Small intestine (tissue), 7 donors: Measurements from ENCODE around the gene NCAM1. TPM values are rescaled to one million over a fixed set of nuclear protein-coding genes. Genes with fewer than 3 reads are reported as not detected.

Experiments
- DNase-seq, 2 donors: peaks; one replicate each; pipeline versions ENCODE4 v3.0.0 to v3.0.0-alpha.2; 2013
- FAIRE-seq: peaks from 2 replicates; lab custom pipeline; 2012; peaks lifted over from hg19 to GRCh38; lab: Jason Lieb, UNC
- H3K27ac ChIP-seq, 3 donors: one replicate each; pipeline ENCODE4 v1.5.1; 2013; ENCODE audit warnings: low read length in 2 of 3, mild to moderate bottlenecking in 2 of 3, control low read depth in 1 of 3, inconsistent platforms in 1 of 3, low read depth in 1 of 3, moderate library complexity in 1 of 3
- H3K27me3 ChIP-seq, 3 donors: one replicate each; pipeline ENCODE4 v1.6.1; 2013; ENCODE audit warnings: low read length in 3 of 3, inconsistent platforms in 1 of 3; ENCODE audit not compliant: control insufficient read depth in 3 of 3, insufficient read depth in 3 of 3
- H3K36me3 ChIP-seq, 3 donors: one replicate each; pipeline ENCODE4 v1.6.1; 2013; ENCODE audit warnings: low read length in 3 of 3, inconsistent platforms in 1 of 3, low read depth in 1 of 3, mild to moderate bottlenecking in 1 of 3, moderate library complexity in 1 of 3; ENCODE audit not compliant: control insufficient read depth in 3 of 3, insufficient read depth in 2 of 3
- H3K4me1 ChIP-seq, 3 donors: one replicate each; pipeline ENCODE4 v1.6.1; 2013; ENCODE audit warnings: low read length in 2 of 3, inconsistent platforms in 1 of 3, low read depth in 1 of 3, mild to moderate bottlenecking in 1 of 3, moderate library complexity in 1 of 3; ENCODE audit not compliant: control insufficient read depth in 3 of 3, insufficient read depth in 2 of 3
- H3K4me3 ChIP-seq, 3 donors: one replicate each; pipeline ENCODE4 v1.5.1; 2013; ENCODE audit warnings: low read length in 3 of 3, control low read depth in 1 of 3, inconsistent platforms in 1 of 3, low read depth in 1 of 3, mild to moderate bottlenecking in 1 of 3, moderate library complexity in 1 of 3
- H3K9me3 ChIP-seq, 2 donors: one replicate each; pipeline ENCODE4 v1.6.1; 2013; ENCODE audit warnings: low read depth in 1 of 2, low read length in 1 of 2; ENCODE audit not compliant: control insufficient read depth in 2 of 2, insufficient read depth in 1 of 2
- WGBS, 3 donors: extraction: QIAGEN DNeasy Blood & Tissue Kit; methylation state at CpG; one replicate each; pipeline ENCODE4 v1.1.7; 2013; 5-methylcytosine and 5-hydroxymethylcytosine counted together
- polyA plus RNA-seq, 4 donors: library from polyadenylated mRNA; stranded (reverse) in 3 of 4; unstranded in 1 of 4; fragments of 200-250 nt in 3 of 4; fragments of 120-200 nt in 1 of 4; gene quantifications; one replicate each; pipeline versions ENCODE4 v1.2.1 to v1.2.3, GENCODE V29; 2013
- donor health status: healthy with polysubstance abuse.
- donor health status: control.
- donor health status: control.
- donor health status: Bipolar disorder and iron deficiency.
- donor health status: healthy.

The NCAM1 gene
- polyA plus RNA-seq, 4 donors: 0.67 to 16.2 (median 9.1) TPM

DNA sequence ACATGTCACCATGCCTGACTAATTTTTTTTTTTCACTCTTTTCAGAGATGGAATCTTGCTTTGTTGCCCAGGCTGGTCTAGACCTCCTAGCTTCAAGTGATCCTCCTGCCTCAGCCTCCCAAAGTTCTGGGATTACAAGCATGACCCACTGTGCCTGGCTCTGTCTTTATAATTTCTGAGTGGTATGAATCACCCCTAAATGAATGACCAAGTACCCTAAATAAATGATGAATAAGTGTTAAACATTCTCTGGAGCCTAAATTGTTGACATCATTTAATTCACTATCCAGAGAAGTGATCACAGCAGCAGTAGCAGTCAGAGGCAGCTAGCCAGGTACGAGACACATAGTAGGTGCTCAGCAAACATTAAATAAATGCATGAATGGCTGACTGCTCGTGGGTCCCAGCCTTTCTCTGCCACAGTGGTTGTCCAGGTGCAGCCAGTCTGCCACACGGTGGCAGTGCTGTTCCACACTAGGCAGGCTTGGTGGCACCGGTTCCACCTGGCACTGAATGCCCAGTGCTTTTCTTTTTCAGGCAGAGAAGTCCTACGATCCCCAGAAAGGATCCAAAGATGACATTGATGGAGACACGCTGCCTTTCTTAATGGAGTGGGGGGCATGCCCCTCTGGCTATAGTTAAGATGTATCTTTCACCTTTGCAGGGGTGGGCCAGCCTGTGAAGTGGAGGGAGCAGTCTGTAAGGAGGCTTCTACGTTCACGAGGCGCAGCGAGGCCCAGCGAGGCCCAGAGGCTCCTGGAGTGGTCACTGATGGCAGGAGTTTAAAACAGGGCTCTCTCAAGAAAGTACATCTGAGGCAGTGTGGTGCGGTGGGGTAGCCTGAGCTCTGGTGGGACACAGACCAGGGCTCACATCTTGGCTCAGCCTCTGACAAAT, 344.5 kb downstream of the NCAM1 start:
- H3K27me3 ChIP-seq: no peaks in the 10 kb centered on the region
- H3K27ac ChIP-seq: no peak overlapping the region
- H3K4me3 ChIP-seq: no peak overlapping the region
- H3K4me1 ChIP-seq: no peaks in the 10 kb centered on the region
- no peaks in the 10 kb centered on the region for H3K36me3 ChIP-seq
- FAIRE-seq (no peak), DNase-seq (peak; percentile 76 to 80)
- 45 to 48% (median 45%) methylated on average over 12 of the region's 12 CpGs for WGBS, 3 donors
- H3K9me3 ChIP-seq: no peaks in the 10 kb centered on the region

DNA sequence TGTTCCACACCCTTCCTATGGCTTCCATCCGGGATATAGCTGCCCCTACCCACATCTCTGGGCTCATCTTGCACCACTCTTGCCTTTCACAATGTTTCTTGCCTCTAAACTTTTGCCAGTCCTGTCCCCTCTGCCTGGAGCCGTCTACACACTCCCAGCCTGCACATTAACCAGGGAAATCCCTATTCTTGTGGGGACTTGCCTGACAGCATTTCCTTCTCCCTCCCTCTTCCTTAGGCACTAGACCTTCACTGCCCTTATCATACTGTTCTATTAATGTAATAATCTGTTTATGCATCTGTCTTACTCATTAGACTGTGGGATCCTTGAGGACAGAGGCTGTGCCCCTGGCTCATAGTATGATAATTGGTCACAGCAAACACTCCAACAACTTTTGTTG, 347.4 kb downstream of the NCAM1 start:
- Histone ChIP-seq H3K27ac (no peak overlapping the region), H3K4me3 (no peak overlapping the region), H3K27me3 (no peaks in the 10 kb centered on the region), H3K9me3 (no peaks in the 10 kb centered on the region), H3K36me3 (no peaks in the 10 kb centered on the region), H3K4me1 (peaks cover 0 to under 1% (median under 1%) of the 10 kb centered on the region in 3 donors)
- 55 to 68% (median 63%) methylated on average over 2 of the region's 2 CpGs for WGBS, 3 donors
- DNase-seq (no peak), FAIRE-seq (no peak)

DNA sequence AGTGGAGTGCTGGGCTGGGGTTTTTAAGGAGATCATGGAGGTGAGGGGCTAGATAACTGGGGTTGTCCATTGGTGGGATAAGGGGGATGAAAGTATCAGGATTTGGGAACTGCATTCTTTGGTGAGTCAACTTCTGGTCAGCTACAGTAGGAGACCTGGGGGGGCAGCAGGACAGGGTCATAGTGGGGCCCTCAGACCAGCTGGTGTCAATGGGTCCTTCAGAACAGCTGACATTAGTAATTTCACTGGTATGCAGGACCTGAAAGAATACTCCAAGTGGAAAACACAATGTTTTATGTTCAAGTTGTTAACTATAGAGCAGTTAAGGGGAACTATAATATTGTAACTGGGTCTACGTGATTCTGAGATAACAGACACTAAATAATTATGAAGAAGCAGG, 350.3 kb downstream of the NCAM1 start:
- Histone ChIP-seq H3K4me3 (no peak overlapping the region), H3K36me3 (no peaks in the 10 kb centered on the region), H3K27ac (no peak overlapping the region), H3K4me1 (peaks cover 0 to 11% (median 3%) of the 10 kb centered on the region in 3 donors), H3K9me3 (no peaks in the 10 kb centered on the region), H3K27me3 (no peaks in the 10 kb centered on the region)
- WGBS, 3 donors: 80 to 94% (median 89%) methylated on average over 1 of the region's 1 CpG
- FAIRE-seq (no peak), DNase-seq (no peak)

DNA sequence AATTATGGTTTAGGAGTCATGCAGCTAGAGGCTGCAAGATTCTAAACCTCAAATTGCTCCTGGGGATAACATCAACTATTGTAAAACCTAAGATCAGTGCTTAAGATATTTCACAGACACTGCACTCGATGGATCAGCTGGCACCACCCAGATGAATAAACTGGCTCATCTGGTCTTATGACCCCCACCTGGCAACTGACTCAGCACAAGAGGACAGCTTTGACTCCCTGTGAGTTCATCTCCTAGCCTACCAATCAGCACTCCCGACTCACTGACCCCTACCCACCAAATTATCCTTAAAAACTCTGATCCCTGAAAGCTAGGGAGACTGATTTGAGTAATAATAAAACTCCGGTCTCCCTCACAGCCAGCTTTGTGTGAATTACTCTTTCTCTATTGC, 352.4 kb downstream of the NCAM1 start:
- Histone ChIP-seq H3K4me1 (peaks cover 0 to 11% (median 3%) of the 10 kb centered on the region in 3 donors), H3K9me3 (no peaks in the 10 kb centered on the region), H3K36me3 (peaks cover 0 to 2% (median 0%) of the 10 kb centered on the region in 3 donors), H3K4me3 (peak overlapping the region in 1 of 3 donors; percentile 16), H3K27me3 (no peaks in the 10 kb centered on the region), H3K27ac (no peak overlapping the region)
- DNase-seq: no peak
- WGBS, 3 donors: 69 to 80% (median 70%) methylated on average over 3 of the region's 3 CpGs
- no peak for FAIRE-seq

DNA sequence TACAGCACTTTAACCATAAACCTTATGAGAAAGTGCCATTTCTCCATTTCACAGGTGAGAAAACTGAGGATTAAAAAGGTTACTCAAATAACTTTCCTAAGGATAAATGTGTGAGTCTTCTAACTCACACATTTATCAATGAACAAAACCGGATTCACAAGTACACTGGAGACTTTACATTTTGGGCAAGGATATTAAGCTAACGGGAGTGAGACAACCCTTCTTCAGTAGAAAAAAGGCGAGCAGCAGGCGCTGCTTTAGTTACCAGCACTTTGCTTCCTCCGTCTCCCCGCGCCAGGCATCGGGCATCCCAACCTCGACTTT, 352.8 kb downstream of the NCAM1 start:
- Histone ChIP-seq H3K27me3 (no peaks in the 10 kb centered on the region), H3K9me3 (no peaks in the 10 kb centered on the region), H3K4me1 (peaks cover 0 to 11% (median 3%) of the 10 kb centered on the region in 3 donors), H3K27ac (peak overlapping the region in 2 of 3 donors; percentile 36 to 49), H3K36me3 (peaks cover 0 to 2% (median 0%) of the 10 kb centered on the region in 3 donors), H3K4me3 (peak overlapping the region in 2 of 3 donors; percentile 16 to 83)
- DNase-seq: no peak
- WGBS, 3 donors: 2 to 7% (median 6%) methylated on average over 9 of the region's 9 CpGs
- FAIRE-seq: no peak

DNA sequence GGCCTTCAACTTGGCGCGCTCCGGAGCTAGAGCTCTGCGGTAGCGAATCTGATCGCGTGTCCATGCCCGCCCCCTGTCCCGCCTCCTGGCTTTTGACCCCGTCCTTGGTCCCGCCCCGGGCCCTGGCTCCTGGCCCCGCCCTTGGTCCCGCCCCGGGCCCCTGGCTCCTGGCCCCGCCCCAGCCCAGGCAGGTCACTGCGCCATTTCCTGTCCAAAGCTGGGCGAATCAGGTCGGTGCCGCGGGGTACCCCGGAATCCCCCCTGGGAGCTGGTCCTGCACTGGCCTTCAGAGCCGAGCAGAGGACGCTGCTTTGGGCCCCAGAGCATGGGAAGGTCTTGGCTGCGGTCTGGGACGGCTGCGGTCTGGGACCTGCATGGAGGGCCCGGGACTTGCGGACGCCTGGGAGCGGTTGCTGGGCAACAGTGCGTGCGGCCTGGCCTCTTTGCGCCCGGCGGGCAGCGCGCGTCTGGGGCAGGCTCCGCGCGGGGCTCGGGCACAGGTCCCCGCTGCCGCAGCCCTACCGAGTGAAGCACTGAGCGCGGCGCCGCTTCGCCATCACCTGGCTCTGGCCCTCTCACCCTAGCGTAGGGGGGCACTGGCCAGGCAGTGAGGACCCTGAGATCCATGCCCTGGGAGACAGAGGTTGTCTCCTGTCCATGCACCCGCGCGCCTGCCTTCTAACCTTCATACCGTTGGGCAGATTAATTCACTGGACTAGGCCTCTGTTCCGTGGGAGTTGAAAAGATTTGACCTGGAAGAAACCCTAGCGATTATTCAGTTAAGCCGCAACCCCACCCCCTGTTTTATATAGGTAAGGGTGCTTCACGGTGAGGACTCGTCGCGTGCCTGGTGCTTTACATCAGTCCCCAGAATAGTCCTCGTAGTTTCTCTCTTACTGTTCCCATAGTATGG, 353.4 kb downstream of the NCAM1 start, which contains the start of gene TTC12:
TTC12 (plus strand) TSS at position 195 of the 913 bp plus-strand sequence. CDS start 1,675 bp downstream, outside the sequence.
- peak within 1 kb of the TSS; percentile 38 to 90 (median 88) for H3K27ac ChIP-seq
- peak within 1 kb of the TSS; percentile 77 to 83 (median 80) for H3K4me3 ChIP-seq
- FAIRE-seq: no peak
- H3K36me3 ChIP-seq: peaks cover 0 to 2% (median 0%) of the 10 kb centered on the region in 3 donors
- DNase-seq: peak; percentile 97 to 98
- H3K27me3 ChIP-seq: no peaks in the 10 kb centered on the region
- 2 to 11% (median 5%) methylated on average over 60 to 64 of the region's 64 CpGs for whole genome bisulfite sequencing, 3 donors
- peaks cover 0 to 11% (median 3%) of the 10 kb centered on the region in 3 donors for H3K4me1 ChIP-seq
- no peaks in the 10 kb centered on the region for H3K9me3 ChIP-seq

DNA sequence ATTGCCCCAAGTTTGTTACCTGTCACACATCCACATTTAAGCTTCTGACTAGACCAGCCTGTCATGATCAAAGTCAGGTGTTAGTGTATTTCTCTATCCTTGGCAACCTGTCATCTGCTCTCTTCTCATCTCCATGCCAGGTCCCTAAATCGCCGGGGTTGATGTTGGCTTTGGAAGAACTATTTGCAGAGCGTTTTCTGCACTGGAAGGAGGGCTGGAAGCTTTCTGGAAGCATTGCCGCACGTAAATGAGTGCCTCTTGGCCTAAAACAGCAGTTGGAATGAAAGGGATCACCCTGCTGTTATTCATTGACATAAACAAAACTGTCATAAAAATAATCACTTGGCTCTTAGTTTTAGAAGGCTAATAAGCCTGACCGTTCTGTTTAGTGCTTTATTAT, 354.6 kb downstream of the NCAM1 start:
- Histone ChIP-seq H3K36me3 (peaks cover 0 to 10% (median 0%) of the 10 kb centered on the region in 3 donors), H3K4me1 (peaks cover 0 to 11% (median 3%) of the 10 kb centered on the region in 3 donors), H3K9me3 (peaks cover 0 to 7% of the 10 kb centered on the region in 2 donors), H3K4me3 (no peak overlapping the region), H3K27ac (no peak overlapping the region), H3K27me3 (no peaks in the 10 kb centered on the region)
- DNase-seq: no peak
- FAIRE-seq: no peak
- 33 to 55% (median 42%) methylated on average over 6 of the region's 6 CpGs for WGBS, 3 donors

DNA sequence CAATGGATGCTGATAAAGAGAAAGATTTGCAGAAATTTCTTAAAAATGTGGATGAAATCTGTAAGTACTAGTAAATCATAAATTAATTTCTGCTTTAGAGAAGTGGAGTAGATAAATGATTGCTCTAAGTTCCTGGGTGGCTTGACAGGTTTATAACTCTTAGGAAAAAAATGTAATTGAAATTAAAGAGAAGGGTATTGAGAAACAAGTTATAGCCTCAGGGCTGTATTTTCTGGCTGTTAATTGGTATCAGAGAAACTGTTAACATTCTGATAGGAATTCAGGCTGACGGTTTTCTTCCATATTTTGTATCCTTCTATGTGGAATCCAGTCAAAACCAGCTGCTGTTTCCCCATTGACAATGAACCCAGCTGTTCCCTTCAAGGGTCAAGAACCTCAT, 355.0 kb downstream of the NCAM1 start:
- Histone ChIP-seq H3K27ac (no peak overlapping the region), H3K4me3 (no peak overlapping the region), H3K9me3 (peaks cover 0 to 7% of the 10 kb centered on the region in 2 donors), H3K27me3 (no peaks in the 10 kb centered on the region), H3K4me1 (peaks cover 0 to 11% (median 3%) of the 10 kb centered on the region in 3 donors), H3K36me3 (peaks cover 0 to 10% (median 0%) of the 10 kb centered on the region in 3 donors)
- FAIRE-seq (no peak), DNase-seq (no peak)
- 42 to 68% (median 65%) methylated on average over 1 of the region's 1 CpG for WGBS, 3 donors
